Colonic mucosa (tissue), 4 donors: ENCODE results near the gene NEIL3. TPM values are rescaled to one million over a fixed set of nuclear protein-coding genes. Genes with fewer than 3 reads are reported as not detected.

Source experiments
- DNase-seq: peaks from one replicate; pipeline ENCODE4 v3.0.0-alpha.2; 2020
- H3K27ac ChIP-seq: fragments of 200-600 bp; one replicate; pipeline ENCODE4 v1.8.0; 2021
- H3K27me3 ChIP-seq: fragments of 200-600 bp; one replicate; pipeline ENCODE4 v1.8.0; 2021
- H3K36me3 ChIP-seq: fragments of 200-600 bp; one replicate; pipeline ENCODE4 v1.8.0; 2021
- H3K4me1 ChIP-seq: fragments of 200-600 bp; one replicate; pipeline ENCODE4 v1.8.0; 2021; ENCODE audit warnings: mild to moderate bottlenecking
- H3K4me3 ChIP-seq: fragments of 200-600 bp; one replicate; pipeline ENCODE4 v1.8.0; 2021
- H3K9ac ChIP-seq, 2 donors: one replicate each; pipeline ENCODE4 v1.7.0; 2013; ENCODE audit warnings: control low read depth in 2 of 2, low read depth in 2 of 2, low read length in 2 of 2
- H3K9me3 ChIP-seq: fragments of 200-600 bp; one replicate; pipeline ENCODE4 v1.8.0; 2021
- intact Hi-C: fragments of 100-400 bp; cut with DNase I; formaldehyde crosslinking; loops from one replicate; pipeline ENCODE4 v1.14.1; 2022
- total RNA-seq, 2 donors: library from RNA; stranded (reverse); fragmentation: NEBNext Ultra II Directional in 1 of 2; extraction: Animal tissue kit (Norgen Biotek cat#: 25700) in 1 of 2; gene quantifications; one replicate each; pipeline ENCODE4 v1.2.1, GENCODE V29; 2021
- TF ChIP-seq, protein P1 (sequence below): fragments of 200-600 bp; IDR thresholded peaks from one replicate; pipeline ENCODE4 v1.8.0; 2022; ENCODE audit warnings: antibody characterized with exemption, mild to moderate bottlenecking
- donor health status: healthy.
- donor health status: DM: no; HTN: no; CAD: no.
- donor health status: DM: no; HTN: no; CAD: no.

NEIL3 gene
- total RNA-seq, 2 donors from 2014 or later, result 2.5 to 6.1 TPM

DNA sequence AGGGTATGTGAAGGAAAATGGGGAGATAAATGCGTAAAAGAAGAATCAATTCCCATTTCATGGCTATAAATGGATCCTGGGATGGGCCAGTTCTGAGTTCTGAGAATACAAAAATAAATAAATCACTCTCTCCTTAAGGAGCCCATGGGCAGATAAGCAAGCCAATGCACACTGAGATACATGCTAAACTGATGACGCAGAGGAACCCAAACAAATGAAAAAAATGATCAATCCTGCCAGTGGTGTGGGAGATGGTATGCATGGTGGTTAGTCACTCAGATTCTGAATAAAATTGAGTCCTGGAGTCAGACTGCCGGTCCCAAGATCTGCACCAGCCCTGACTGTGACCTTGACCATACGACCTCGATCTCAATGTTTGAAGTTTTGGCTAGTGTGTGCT is 59.7 kb downstream of the NEIL3 start:
- no peak overlapping the region for H3K9ac ChIP-seq
- TF ChIP-seq, protein P1, sequence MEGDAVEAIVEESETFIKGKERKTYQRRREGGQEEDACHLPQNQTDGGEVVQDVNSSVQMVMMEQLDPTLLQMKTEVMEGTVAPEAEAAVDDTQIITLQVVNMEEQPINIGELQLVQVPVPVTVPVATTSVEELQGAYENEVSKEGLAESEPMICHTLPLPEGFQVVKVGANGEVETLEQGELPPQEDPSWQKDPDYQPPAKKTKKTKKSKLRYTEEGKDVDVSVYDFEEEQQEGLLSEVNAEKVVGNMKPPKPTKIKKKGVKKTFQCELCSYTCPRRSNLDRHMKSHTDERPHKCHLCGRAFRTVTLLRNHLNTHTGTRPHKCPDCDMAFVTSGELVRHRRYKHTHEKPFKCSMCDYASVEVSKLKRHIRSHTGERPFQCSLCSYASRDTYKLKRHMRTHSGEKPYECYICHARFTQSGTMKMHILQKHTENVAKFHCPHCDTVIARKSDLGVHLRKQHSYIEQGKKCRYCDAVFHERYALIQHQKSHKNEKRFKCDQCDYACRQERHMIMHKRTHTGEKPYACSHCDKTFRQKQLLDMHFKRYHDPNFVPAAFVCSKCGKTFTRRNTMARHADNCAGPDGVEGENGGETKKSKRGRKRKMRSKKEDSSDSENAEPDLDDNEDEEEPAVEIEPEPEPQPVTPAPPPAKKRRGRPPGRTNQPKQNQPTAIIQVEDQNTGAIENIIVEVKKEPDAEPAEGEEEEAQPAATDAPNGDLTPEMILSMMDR, result no peak
- H3K4me3 ChIP-seq, result no peak overlapping the region
- H3K4me1 ChIP-seq, result no peaks in the 10 kb centered on the region
- no peak overlapping the region for H3K27ac ChIP-seq
- no peak for DNase-seq
- intact Hi-C loops, result no loop called here
- no peaks in the 10 kb centered on the region for H3K27me3 ChIP-seq
- no peaks in the 10 kb centered on the region for H3K36me3 ChIP-seq
- no peaks in the 10 kb centered on the region for H3K9me3 ChIP-seq

- intact Hi-C loops, result no loop called here
- no peaks in the 10 kb centered on the region for H3K27me3 ChIP-seq
- H3K9me3 ChIP-seq, result no peaks in the 10 kb centered on the region
- no peak for DNase-seq
- no peaks in the 10 kb centered on the region for H3K4me1 ChIP-seq
- no peaks in the 10 kb centered on the region for H3K36me3 ChIP-seq
- no peak overlapping the region for H3K9ac ChIP-seq
- TF ChIP-seq, protein P1, result no peak
- H3K4me3 ChIP-seq, result no peak overlapping the region
- no peak overlapping the region for H3K27ac ChIP-seq
Measured at GRCh38 chr4:177371461-177371860, 61.8 kb downstream of the NEIL3 start.

DNA sequence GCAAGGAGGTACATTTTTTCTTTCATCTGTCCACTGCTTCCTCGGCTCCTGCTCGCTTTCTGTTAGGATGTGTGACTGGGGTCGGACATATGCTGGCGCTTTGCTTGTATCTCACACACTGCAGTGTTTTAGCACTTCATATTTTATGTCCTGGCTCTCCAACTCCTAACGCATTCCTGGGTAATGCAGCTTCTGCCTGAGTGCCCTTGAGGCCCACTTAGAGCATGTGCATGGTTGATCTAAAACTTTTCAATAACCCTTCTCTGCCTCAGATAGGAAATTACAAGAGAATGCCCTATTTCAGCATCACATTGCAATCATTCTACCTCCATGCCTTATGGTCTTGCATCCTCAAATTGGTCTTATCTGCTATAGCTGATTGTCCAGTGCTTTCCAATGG is 65.3 kb downstream of the NEIL3 start:
- Histone ChIP-seq H3K4me3 (no peak overlapping the region), H3K4me1 (no peaks in the 10 kb centered on the region), H3K36me3 (no peaks in the 10 kb centered on the region), H3K27me3 (no peaks in the 10 kb centered on the region), H3K27ac (no peak overlapping the region), H3K9me3 (no peaks in the 10 kb centered on the region), H3K9ac (no peak overlapping the region)
- TF ChIP-seq, protein P1, result no peak
- DNase-seq, result no peak
- intact Hi-C loops, result no loop called here

DNA sequence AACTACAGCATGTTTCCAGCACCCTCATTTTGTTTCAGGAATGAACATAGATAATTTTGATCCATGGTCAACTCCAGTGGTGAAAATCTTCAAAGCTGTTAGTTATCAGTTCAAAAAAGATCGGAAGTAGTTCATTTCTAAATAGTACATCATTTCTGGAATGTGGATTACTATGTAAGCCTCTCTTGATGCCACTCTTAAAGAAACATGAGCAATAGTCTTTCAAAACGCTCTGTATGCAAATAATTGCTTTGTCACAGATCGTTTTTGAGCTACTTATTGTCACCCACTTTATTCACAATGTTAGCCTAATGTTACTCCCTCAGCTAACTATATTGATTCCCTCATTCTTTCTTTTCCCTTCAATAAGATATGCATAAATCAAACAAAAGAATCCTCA is 65.7 kb downstream of the NEIL3 start:
- Histone ChIP-seq H3K27me3 (no peaks in the 10 kb centered on the region), H3K36me3 (no peaks in the 10 kb centered on the region), H3K4me1 (no peaks in the 10 kb centered on the region), H3K27ac (no peak overlapping the region), H3K4me3 (no peak overlapping the region), H3K9ac (no peak overlapping the region), H3K9me3 (no peaks in the 10 kb centered on the region)
- intact Hi-C loops, result no loop called here
- TF ChIP-seq, protein P1, result no peak
- DNase-seq, result no peak

DNA sequence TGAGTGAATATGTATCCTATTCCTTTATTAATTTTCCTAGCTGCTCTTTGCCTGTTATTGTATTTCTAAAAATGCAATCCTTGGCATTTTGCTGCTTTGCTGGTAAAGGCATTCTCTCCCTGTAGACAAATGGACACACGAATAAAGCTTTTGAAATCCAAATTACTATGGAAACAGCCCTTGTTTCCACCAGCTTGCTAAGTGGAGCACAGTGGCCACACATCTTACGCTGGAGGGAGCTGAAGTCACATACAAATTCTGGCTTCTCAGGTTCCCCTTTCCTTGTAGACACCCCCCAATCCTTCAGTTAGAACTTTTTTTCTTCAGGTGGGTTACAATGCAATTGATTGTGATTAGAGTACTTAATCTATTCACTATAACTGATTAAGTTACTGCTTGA is 66.3 kb downstream of the NEIL3 start:
- no peaks in the 10 kb centered on the region for H3K9me3 ChIP-seq
- TF ChIP-seq, protein P1, result no peak

More for the DNA sequence above, 66.3 kb downstream of the NEIL3 start:
- no peaks in the 10 kb centered on the region for H3K36me3 ChIP-seq
- H3K27ac ChIP-seq, result no peak overlapping the region
- intact Hi-C loops, result no loop called here
- H3K4me3 ChIP-seq, result no peak overlapping the region
- H3K4me1 ChIP-seq, result no peaks in the 10 kb centered on the region
- H3K27me3 ChIP-seq, result no peaks in the 10 kb centered on the region
- no peak for DNase-seq
- no peak overlapping the region for H3K9ac ChIP-seq
